ENCODE data around the gene PLXND1.
"Not testable (repeated sequence)": the region's sequence is repeated elsewhere in the genome, so short reads cannot be mapped to it uniquely, and the experiment has no call there.

The PLXND1 gene

DNA sequence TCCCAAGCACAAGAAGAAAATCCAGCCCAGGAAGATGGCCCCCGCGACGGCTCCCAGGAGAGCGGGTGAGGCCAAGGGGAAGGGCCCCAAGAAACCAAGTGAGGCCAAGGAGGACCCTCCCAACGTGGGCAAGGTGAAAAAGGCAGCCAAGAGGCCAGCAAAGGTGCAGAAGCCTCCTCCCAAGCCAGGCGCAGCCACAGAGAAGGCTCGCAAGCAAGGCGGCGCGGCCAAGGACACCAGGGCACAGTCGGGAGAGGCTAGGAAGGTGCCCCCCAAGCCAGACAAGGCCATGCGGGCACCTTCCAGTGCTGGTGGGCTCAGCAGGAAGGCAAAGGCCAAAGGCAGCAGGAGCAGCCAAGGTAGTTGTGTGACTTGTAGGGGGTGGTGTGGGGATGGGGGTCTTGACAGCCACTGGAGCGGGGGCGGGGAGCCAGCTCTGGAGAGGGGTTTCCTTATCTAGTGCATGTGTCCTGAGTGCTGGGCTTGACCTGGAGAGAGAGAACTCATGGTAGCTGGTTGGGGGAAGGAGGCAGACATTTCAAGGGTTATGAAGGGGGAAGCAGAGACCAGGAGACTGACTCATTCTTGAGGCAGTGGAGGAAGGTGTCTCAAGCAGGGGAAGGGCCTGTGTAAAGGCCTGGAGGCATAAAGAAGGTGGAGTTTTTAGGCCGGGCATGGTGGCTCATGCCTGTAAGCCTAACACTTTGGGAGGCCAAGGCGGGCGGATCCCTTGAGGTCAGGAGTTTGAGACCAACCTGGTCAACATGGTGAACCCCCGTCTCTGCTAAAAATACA, 57.3 kb downstream of the PLXND1 start:
- no peak for DNase-seq (ENCODE audit: low read depth in 2 of 2)

DNA sequence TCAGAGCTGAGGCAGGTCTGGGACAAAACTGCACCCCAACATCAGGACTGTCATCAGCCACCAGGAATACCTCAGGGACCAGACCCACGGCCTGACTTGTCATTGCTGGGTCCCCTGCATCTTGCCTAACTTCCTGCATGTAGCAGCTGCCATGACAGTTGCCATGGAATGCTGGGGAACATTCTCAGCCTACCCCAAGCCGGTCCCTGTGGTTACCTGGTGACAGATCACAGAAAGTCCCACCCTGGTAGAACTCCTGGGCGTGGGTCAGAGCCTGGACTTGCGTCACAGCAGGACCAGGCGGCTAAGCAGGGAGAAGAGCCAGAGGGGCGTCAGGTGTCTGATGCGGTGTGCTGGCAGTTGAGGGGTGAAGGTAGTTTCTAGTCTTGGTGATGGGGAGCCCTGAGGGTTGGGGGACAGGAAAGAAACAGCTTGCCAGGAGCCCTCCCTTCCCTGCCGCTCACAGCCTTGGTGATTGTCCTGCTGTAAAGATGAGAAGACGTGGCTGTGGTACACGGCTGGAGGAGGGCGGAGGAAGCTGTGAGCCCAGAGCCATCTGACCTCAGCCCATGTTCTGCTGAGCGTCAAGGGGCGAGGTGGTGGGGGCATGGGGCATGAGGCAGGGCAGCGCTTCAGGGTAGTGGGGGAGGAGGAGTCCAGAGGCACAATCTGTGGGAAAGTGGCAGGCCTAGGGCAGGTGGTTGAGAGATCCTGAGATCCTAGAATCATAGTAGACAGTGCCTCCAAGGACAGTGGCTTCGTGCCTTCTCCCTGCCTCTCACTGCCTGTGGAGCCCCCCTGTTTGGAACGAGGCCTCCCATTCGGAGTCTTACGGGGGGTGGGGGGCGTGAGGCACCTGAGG, 58.1 kb downstream of the PLXND1 start:
- DNase-seq (ENCODE audit: low read depth in 2 of 2), result no peak

DNA sequence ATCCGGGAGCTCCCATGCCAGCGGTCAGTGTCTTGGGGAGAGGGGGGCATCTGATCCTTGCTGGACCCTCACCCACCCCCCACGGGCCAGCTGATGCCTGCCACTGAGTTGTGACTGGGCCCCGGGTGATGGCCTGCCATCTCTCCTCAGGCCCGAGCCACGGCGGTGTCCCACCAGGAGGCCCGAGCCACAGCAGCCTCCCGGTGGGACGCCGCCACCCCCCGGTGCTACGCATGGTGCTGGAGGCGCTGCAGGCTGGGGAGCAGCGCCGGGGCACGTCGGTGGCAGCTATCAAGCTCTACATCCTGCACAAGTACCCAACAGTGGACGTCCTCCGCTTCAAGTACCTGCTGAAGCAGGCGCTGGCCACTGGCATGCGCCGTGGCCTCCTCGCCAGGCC, 59.2 kb downstream of the PLXND1 start:
- no peak for DNase-seq (ENCODE audit: low read depth in 2 of 2)

DNA sequence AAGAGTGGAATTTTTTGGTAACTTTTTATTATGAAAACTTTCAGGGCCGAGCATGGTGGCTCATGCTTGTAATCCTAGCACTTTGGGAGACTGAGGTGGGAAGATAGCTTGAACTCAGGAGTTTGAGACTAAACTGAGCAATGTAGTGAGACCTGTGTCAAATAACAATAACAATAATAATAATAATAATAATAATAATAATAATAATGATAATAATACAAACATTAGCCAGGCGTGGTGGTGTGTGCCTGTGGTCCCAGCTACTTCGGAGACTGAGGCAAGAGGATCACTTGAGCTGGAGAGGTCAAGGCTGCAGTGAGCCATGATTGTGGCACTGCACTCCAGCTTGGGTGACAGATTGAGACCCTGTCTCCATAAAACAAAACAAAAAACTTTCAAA, 60.5 kb downstream of the PLXND1 start:
- not testable (repeated sequence) for DNase-seq (ENCODE audit: low read depth in 2 of 2)

DNA sequence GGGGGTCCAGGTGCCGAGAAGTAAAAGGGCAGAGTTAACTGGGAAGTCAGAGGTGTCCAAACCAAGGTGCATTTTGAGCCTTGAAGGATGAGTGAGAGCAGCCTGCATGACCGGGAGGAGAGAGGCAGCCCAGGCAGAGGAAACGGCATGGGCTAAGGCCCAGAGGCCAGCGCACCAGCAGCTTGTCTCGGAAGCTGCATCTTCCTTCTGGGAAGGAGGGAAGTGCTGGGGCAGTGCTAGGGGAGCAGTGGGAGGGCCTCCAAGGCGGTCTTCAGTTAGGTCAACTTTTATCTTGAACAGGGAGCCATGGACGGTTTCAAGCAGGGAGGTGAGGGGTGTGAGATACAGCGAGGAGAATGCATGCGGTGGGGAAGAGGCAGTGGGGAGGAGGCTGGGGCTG, 62.5 kb downstream of the PLXND1 start:
- no peak for DNase-seq (ENCODE audit: low read depth in 2 of 2)

DNA sequence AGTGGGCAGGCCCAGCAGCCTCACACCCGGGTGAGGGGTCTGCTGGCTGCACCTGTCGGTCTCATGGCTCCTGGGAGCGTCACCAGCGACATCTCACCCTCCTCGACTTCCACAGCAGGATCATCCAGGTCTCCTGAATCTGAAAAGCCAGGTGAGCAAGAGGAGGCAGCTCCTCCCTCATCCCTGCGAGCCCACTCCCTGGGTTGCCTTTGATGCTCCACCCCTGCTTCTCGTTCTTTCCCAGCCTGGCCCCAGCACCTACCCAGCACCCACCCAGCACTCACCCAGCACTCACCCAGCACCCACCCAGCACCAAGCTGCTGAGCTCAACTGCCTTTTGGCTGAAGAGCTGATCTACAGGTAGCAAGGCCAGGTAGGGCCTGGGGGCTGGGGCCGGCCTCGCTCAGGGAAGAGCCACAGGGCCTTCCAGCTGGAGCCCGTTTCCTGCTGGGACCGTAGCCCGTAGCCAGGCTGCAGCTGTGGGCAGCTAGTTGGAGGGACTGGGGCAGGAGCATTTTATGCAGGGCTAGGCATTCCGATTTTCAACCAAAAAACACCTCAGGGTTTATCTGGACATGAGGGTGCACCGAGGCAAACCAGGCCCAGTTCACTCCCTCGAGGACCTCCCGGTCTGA, 63.2 kb downstream of the PLXND1 start, which contains the start of gene H1-8:
H1-8 (plus strand) TSS at position 20 of the 635 bp plus-strand sequence; CDS start at position 64, 44 bp downstream.
- DNase-seq (ENCODE audit: low read depth in 2 of 2), result no peak

DNA sequence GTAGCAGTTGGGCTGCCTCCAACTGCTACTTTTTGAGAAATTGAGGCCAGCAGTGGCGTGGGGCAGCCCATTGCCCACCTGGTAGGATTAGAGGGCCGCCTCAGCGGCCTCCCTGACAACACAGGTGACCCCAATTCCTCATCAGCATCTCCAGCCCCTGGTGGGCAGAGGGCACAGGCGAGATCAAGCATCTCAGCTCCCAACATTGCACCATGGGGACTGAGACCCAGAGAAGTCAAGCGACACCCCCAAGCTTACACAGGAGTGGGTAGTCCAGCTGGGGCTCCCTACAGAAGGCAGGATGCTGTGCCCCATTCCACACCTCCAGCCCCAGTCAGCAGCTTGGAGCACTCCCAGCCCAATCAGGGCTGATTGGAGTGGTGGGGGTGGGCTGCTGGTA, 63.7 kb downstream of the PLXND1 start:
- no peak for DNase-seq (ENCODE audit: low read depth in 2 of 2)

DNA sequence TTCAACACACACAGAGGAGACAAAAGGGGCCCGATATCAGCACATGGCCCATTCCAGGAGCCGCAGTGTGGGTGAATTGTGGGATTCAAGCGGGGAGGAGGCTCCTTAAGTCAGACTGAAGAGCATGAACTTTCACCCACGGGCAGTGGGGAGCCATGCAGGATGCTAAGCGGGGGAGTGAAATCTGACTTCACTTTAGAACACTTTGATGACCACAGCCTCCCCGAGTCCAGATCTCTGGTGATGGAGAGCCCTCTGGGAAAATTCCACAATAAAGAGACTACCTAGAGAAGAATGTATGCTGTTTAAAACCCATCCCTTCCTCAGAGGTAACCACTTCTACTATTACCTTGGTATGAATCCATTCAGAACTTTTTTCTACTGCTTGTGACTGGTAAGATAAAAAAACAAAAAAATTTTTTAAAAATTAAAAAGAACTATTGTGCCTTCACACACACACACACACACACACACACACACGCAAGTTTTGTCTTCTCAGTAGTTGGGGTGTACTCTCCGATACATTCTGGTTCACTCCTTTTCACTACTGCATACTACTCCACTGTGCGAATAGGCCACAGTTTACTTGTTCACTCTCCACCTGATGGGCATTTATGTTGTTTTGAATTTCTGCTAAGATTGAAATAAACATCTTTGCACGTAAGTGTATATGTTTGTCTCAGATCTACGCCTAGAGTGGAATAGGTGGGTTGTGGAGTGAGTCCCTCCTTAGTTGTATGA, 65.5 kb downstream of the PLXND1 start:
- no peak for DNase-seq (ENCODE audit: low read depth in 2 of 2)

DNA sequence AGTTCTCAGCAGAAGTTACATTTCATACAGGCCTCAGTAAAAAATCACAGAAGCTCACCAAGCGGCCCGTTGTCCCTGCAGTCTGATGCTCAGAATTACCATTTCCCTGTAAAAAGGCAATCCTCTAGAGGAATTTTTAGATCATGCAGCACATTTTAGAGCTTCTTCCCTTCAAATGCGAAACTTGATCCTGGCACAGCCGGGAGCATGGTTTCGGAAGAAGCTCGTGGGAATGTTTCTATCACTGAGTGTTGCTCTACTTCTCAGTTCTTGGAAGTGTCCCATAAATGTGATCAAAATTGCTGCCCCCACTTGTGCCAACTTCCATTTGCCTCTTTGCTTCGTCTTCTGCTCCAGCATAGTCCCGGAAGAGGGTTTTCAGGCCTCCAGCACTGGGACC, 67.3 kb downstream of the PLXND1 start:
- DNase-seq (ENCODE audit: low read depth in 2 of 2), result no peak

DNA sequence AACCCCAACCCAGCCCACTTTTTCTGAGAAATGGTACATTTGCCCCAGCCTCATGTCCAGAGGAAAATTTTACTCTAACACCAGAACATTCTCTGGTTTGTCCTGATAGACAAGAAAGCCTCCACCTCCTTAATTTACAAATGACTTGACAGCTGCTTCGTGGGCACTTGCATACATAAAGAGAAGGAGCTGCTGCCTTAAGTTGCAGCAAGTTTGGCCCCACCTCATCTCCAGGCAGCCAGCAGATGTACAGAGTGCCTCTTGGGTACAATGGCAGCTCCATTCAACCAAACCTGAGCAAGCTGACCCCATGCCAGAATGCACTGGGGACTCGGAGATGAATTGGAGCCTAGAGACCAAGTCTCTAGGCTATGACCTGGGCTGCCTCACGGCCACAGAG, 69.7 kb downstream of the PLXND1 start:
- no peak for DNase-seq (ENCODE audit: low read depth in 2 of 2)

DNA sequence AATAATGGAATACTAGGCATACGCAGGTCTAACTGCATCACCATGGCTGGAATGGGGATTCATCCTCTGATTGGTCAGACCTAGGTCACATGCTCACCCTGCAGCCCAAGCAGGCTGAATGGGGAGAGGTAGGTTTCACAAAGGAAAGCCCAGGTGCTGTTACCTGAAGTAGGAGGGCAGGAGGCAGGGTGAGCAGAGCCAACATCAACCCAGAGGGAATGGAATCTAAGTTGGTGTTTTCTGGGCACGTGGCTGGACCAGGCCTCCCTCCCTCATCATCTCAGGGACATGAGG, 70.2 kb downstream of the PLXND1 start:
- no peak for DNase-seq (ENCODE audit: low read depth in 2 of 2)

DNA sequence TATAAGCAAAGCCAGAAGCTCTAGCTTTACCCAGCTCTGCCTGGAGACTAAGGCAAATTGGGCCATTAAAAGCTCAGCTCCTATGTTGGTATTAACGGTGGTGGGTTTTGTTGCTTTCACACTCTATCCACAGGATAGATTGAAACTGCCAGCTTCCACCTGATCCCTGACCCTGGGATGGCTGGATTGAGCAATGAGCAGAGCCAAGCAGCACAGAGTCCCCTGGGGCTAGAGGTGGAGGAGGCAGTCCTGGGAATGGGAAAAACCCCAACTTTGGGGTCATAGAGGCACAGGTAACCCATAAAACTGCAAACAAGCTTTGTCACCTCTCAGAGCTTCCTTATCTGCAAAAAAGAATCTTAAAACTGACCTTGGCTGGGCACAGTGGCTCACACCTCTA, 71.4 kb downstream of the PLXND1 start:
- no peak for DNase-seq (ENCODE audit: low read depth in 2 of 2)

DNA sequence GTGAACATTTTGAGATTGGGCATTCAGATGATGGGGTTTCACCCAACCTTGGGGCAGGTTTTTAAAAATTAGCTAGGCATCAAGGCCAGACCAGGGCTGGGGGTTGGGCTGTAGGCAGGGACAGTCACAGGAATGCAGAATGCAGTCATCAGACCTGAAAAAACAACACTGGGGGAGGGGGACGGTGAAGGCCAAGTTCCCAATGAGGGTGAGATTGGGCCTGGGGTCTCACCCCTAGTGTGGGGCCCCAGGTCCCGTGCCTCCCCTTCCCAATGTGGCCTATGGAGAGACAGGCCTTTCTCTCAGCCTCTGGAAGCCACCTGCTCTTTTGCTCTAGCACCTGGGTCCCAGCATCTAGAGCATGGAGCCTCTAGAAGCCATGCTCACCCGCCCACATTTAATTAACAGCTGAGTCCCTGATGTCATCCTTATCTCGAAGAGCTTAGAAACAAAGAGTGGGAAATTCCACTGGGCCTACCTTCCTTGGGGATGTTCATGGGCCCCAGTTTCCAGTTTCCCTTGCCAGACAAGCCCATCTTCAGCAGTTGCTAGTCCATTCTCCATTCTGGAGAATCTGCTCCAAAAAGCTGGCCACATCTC, 71.9 kb downstream of the PLXND1 start:
- no peak for DNase-seq (ENCODE audit: low read depth in 2 of 2)

DNA sequence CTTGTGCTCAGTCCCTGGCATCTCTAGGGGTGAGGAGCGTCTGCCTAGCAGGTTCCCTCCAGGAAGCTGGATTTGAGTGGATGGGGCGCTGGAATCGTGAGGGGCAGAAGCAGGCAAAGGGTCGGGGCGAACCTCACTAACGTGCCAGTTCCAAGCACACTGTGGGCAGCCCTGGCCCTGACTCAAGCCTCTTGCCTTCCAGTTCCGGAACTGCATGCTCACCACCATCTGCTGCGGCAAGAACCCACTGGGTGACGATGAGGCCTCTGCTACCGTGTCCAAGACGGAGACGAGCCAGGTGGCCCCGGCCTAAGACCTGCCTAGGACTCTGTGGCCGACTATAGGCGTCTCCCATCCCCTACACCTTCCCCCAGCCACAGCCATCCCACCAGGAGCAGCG, 73.1 kb downstream of the PLXND1 start:
- no peak for DNase-seq (ENCODE audit: low read depth in 2 of 2)

DNA sequence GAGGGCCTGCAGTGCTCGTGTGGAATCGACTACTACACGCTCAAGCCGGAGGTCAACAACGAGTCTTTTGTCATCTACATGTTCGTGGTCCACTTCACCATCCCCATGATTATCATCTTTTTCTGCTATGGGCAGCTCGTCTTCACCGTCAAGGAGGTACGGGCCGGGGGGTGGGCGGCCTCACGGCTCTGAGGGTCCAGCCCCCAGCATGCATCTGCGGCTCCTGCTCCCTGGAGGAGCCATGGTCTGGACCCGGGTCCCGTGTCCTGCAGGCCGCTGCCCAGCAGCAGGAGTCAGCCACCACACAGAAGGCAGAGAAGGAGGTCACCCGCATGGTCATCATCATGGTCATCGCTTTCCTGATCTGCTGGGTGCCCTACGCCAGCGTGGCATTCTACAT, 74.2 kb downstream of the PLXND1 start:
- DNase-seq (ENCODE audit: low read depth in 2 of 2), result no peak

DNA sequence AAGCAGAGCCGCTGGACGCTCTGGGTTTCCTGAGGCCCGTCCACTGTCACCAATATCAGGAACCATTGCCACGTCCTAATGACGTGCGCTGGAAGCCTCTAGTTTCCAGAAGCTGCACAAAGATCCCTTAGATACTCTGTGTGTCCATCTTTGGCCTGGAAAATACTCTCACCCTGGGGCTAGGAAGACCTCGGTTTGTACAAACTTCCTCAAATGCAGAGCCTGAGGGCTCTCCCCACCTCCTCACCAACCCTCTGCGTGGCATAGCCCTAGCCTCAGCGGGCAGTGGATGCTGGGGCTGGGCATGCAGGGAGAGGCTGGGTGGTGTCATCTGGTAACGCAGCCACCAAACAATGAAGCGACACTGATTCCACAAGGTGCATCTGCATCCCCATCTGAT, 74.8 kb downstream of the PLXND1 start:
- no peak for DNase-seq (ENCODE audit: low read depth in 2 of 2)

DNA sequence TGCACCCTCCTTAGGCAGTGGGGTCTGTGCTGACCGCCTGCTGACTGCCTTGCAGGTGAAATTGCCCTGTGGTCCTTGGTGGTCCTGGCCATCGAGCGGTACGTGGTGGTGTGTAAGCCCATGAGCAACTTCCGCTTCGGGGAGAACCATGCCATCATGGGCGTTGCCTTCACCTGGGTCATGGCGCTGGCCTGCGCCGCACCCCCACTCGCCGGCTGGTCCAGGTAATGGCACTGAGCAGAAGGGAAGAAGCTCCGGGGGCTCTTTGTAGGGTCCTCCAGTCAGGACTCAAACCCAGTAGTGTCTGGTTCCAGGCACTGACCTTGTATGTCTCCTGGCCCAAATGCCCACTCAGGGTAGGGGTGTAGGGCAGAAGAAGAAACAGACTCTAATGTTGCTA, 75.7 kb downstream of the PLXND1 start:
- DNase-seq (ENCODE audit: low read depth in 2 of 2), result no peak

DNA sequence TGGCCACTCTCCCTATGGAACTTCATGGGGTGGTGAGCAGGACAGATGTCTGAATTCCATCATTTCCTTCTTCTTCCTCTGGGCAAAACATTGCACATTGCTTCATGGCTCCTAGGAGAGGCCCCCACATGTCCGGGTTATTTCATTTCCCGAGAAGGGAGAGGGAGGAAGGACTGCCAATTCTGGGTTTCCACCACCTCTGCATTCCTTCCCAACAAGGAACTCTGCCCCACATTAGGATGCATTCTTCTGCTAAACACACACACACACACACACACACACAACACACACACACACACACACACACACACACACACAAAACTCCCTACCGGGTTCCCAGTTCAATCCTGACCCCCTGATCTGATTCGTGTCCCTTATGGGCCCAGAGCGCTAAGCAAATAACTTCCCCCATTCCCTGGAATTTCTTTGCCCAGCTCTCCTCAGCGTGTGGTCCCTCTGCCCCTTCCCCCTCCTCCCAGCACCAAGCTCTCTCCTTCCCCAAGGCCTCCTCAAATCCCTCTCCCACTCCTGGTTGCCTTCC, 76.2 kb downstream of the PLXND1 start:
- peak; percentile 69 to 74 for DNase-seq (ENCODE audit: low read depth in 2 of 2)

DNA sequence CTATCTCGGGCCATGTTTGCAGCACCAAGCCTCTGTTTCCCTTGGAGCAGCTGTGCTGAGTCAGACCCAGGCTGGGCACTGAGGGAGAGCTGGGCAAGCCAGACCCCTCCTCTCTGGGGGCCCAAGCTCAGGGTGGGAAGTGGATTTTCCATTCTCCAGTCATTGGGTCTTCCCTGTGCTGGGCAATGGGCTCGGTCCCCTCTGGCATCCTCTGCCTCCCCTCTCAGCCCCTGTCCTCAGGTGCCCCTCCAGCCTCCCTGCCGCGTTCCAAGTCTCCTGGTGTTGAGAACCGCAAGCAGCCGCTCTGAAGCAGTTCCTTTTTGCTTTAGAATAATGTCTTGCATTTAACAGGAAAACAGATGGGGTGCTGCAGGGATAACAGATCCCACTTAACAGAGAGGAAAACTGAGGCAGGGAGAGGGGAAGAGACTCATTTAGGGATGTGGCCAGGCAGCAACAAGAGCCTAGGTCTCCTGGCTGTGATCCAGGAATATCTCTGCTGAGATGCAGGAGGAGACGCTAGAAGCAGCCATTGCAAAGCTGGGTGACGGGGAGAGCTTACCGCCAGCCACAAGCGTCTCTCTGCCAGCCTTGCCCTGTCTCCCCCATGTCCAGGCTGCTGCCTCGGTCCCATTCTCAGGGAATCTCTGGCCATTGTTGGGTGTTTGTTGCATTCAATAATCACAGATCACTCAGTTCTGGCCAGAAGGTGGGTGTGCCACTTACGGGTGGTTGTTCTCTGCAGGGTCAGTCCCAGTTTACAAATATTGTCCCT, 76.9 kb downstream of the PLXND1 start:
- no peak for DNase-seq (ENCODE audit: low read depth in 2 of 2)

DNA sequence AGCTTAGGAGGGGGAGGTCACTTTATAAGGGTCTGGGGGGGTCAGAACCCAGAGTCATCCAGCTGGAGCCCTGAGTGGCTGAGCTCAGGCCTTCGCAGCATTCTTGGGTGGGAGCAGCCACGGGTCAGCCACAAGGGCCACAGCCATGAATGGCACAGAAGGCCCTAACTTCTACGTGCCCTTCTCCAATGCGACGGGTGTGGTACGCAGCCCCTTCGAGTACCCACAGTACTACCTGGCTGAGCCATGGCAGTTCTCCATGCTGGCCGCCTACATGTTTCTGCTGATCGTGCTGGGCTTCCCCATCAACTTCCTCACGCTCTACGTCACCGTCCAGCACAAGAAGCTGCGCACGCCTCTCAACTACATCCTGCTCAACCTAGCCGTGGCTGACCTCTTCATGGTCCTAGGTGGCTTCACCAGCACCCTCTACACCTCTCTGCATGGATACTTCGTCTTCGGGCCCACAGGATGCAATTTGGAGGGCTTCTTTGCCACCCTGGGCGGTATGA, 77.8 kb downstream of the PLXND1 start, which contains the start of gene RHO:
RHO (plus strand) TSS at position 51 of the 512 bp plus-strand sequence; CDS start at position 146, 95 bp downstream.
- no peak for DNase-seq (ENCODE audit: low read depth in 2 of 2)

Data from fibroblast of skin of left quadriceps (primary cell).